ENCODE results near the gene VMAC. TPM values are rescaled to one million over a fixed set of nuclear protein-coding genes. Genes with fewer than 3 reads are reported as not detected.

Gene VMAC
- total and polyA plus RNA-seq, 2 of the 8 experiments (the other 6 are each of a cell fraction or from before 2014, with no cell fraction given), result 1.3 to 2.2 TPM

GRCh38 chr19:5913739-5914357, 9.2 kb downstream of the VMAC start, which contains the start of gene CAPS (continued):
- TF ChIP-seq KDM1A (IDR thresholded peaks at IDR 0.05; ENCODE audit: borderline replicate concordance, low read length) (no peak), FOSL1 (IDR thresholded peaks at IDR 0.05; ENCODE audit: insufficient read depth, low read depth, low read length) (no peak), KDM5A (IDR thresholded peaks at IDR 0.05; ENCODE audit: low read length) (no peak), RAD21 (IDR thresholded peaks at IDR 0.05 in 1 of 2, conservative IDR thresholded peaks at IDR 0.05 in 1 of 2; ENCODE audit: low read depth in 2 of 2, low read length in 2 of 2) (no peak), CTCF (IDR thresholded peaks at IDR 0.05; ENCODE audit: control extremely low read depth in 1 of 3, insufficient read depth in 1 of 3, low read depth in 1 of 3, low read length in 3 of 3) (no peak)
